GM23338 (cell line): Measurements from ENCODE around the gene AGR2. TPM values are rescaled to one million over a fixed set of nuclear protein-coding genes. Genes with fewer than 3 reads are reported as not detected.

Source experiments
- POLR2AphosphoS5 ChIP-seq: IDR thresholded peaks from 2 replicates; pipeline ENCODE4 v1.6.1; 2016; ENCODE audit warnings: antibody characterized with exemption, low read depth
- ZNF462 ChIP-seq: fragments of 250-450 bp; sonication (Bioruptor Pico); IDR thresholded peaks from 2 replicates; pipeline ENCODE4 v1.5.0; 2020; ENCODE audit warnings: mild to moderate bottlenecking, moderate library complexity
- polyA plus RNA-seq: library from polyadenylated mRNA; unstranded; fragments of >200 nt; fragmentation: Nextera tagmentation; extraction: Ambion mirVana; gene quantifications from 2 replicates; pipeline ENCODE4 v1.2.1, GENCODE V29; 2016
- total RNA-seq: library from RNA; depleted of rRNA; stranded (reverse); fragments of >200 nt; shearing (Covaris generic); gene quantifications from 2 replicates; pipeline ENCODE4 v1.2.3, GENCODE V29; 2014
- TF ChIP-seq, protein P1 (sequence below), 2 experiments: fragments of 200-600 bp in 1 of 2; sonication (generic) in 1 of 2; conservative IDR thresholded peaks; 2 replicates each; pipeline versions ENCODE4 v1.5.1 to v1.6.1; 2016 to 2017; ENCODE audit warnings: antibody characterized with exemption in 2 of 2, low read depth in 2 of 2, mild to moderate bottlenecking in 2 of 2, moderate library complexity in 1 of 2

Gene AGR2
- total and polyA plus RNA-seq, 2 experiments from 2014 or later, result not detected

- no peak for TF ChIP-seq ZNF462 (CRISPR knock-in tag)
- TF ChIP-seq POLR2AphosphoS5, result no peak
- TF ChIP-seq, protein P1, sequence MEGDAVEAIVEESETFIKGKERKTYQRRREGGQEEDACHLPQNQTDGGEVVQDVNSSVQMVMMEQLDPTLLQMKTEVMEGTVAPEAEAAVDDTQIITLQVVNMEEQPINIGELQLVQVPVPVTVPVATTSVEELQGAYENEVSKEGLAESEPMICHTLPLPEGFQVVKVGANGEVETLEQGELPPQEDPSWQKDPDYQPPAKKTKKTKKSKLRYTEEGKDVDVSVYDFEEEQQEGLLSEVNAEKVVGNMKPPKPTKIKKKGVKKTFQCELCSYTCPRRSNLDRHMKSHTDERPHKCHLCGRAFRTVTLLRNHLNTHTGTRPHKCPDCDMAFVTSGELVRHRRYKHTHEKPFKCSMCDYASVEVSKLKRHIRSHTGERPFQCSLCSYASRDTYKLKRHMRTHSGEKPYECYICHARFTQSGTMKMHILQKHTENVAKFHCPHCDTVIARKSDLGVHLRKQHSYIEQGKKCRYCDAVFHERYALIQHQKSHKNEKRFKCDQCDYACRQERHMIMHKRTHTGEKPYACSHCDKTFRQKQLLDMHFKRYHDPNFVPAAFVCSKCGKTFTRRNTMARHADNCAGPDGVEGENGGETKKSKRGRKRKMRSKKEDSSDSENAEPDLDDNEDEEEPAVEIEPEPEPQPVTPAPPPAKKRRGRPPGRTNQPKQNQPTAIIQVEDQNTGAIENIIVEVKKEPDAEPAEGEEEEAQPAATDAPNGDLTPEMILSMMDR (conservative IDR thresholded peaks at IDR 0.05; ENCODE audit: low read depth in 2 of 2), result no peak
These were observed 50.6 kb downstream of the AGR2 start (continued) for GRCh38 chr7:16753932-16754855.
